Stimulated activated CD4-positive, alpha-beta T cell treated with anti-CD3 and anti-CD28 coated beads, Interleukin-4, amount 100 ng/mL, for 1 hour (primary cell): Measurements from ENCODE around the gene PDIA5.
"Not testable (repeated sequence)": the region's sequence is repeated elsewhere in the genome, so short reads cannot be mapped to it uniquely, and the experiment has no call there.

Source experiments
- DNase-seq: peaks from one replicate; pipeline ENCODE4 v3.0.0-alpha.2; 2020

The PDIA5 gene

GRCh38 chr3:123151853-123152420 is 85.1 kb downstream of the PDIA5 start:
- not testable (repeated sequence) for DNase-seq

GRCh38 chr3:123152687-123153086 is 85.9 kb downstream of the PDIA5 start:
- no peak for DNase-seq

GRCh38 chr3:123153125-123154019 is 86.5 kb downstream of the PDIA5 start:
- no peak for DNase-seq

GRCh38 chr3:123154020-123154985 is 87.5 kb downstream of the PDIA5 start:
- DNase-seq, result no peak

GRCh38 chr3:123155471-123156011 is 88.7 kb downstream of the PDIA5 start:
- no peak for DNase-seq

- no peak for DNase-seq
These were observed 89.6 kb downstream of the PDIA5 start for GRCh38 chr3:123156276-123156995.

GRCh38 chr3:123157209-123157597 is 90.4 kb downstream of the PDIA5 start:
- no peak for DNase-seq

- no peak for DNase-seq
These were observed 90.9 kb downstream of the PDIA5 start for GRCh38 chr3:123157598-123158287.

- no peak for DNase-seq
These were observed 91.5 kb downstream of the PDIA5 start for GRCh38 chr3:123158330-123158729.

- no peak for DNase-seq
These were observed 92.1 kb downstream of the PDIA5 start for GRCh38 chr3:123158899-123159390.

GRCh38 chr3:123159926-123160635 is 93.3 kb downstream of the PDIA5 start:
- DNase-seq, result no peak

GRCh38 chr3:123161167-123161566 is 94.3 kb downstream of the PDIA5 start:
- DNase-seq, result no peak

- DNase-seq, result no peak
These were observed 96.3 kb downstream of the PDIA5 start for GRCh38 chr3:123163141-123163540.

- no peak for DNase-seq
These were observed 98.3 kb downstream of the PDIA5 start for GRCh38 chr3:123165163-123165562.

GRCh38 chr3:123167686-123168085 is 100.9 kb downstream of the PDIA5 start:
- no peak for DNase-seq

- no peak for DNase-seq
These were observed 101.3 kb downstream of the PDIA5 start for GRCh38 chr3:123168122-123168521.

- DNase-seq, result no peak
These were observed 101.8 kb downstream of the PDIA5 start for GRCh38 chr3:123168605-123169004.

GRCh38 chr3:123169492-123169929 is 102.7 kb downstream of the PDIA5 start:
- no peak for DNase-seq

- no peak for DNase-seq
These were observed 103.1 kb downstream of the PDIA5 start for GRCh38 chr3:123169930-123170329.

- no peak for DNase-seq
These were observed 114.0 kb downstream of the PDIA5 start for GRCh38 chr3:123180791-123181190.

- DNase-seq, result no peak
These were observed 119.9 kb downstream of the PDIA5 start for GRCh38 chr3:123186695-123187094.
